Erythroblast (primary cell): ENCODE data around the gene THOC6.

Source experiments
- GATA1 ChIP-seq: IDR thresholded peaks from 2 replicates; pipeline ENCODE4 v1.6.1; 2011; ENCODE audit warnings: low read depth, mild to moderate bottlenecking, control low read depth, low read length, moderate library complexity
- POLR2A ChIP-seq: IDR thresholded peaks from 2 replicates; pipeline ENCODE4 v1.6.1; 2011; ENCODE audit warnings: mild to moderate bottlenecking, low read length

DNA sequence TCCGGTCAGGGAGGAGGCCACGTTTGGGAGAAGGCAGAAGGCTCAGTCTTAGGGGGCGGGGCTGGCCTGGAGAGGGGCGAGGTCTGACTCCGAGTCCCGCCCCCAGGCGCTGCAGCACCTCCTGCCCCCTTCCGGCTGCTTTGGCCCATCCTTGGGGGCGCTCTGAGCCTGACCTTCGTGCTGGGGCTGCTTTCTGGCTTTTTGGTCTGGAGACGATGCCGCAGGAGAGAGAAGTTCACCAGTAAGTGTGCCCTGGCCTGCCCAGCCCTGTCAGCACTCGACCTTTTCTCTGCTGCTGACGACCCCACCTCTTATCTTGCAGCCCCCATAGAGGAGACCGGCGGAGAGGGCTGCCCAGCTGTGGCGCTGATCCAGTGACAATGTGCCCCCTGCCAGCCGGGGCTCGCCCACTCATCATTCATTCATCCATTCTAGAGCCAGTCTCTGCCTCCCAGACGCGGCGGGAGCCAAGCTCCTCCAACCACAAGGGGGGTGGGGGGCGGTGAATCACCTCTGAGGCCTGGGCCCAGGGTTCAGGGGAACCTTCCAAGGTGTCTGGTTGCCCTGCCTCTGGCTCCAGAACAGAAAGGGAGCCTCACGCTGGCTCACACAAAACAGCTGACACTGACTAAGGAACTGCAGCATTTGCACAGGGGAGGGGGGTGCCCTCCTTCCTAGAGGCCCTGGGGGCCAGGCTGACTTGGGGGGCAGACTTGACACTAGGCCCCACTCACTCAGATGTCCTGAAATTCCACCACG is 2.2 kb upstream of the THOC6 start:
- TF ChIP-seq POLR2A (no peak), GATA1 (no peak)
